ENCODE measurements around the gene ASIC2.

- TF ChIP-seq CTCF (IDR thresholded peaks at IDR 0.05; ENCODE audit: insufficient read depth, low read length), result no peak
- no peak for TF ChIP-seq POLR2AphosphoS5 (IDR thresholded peaks at IDR 0.05; ENCODE audit: low read depth)
Observed at GRCh38 chr17:33140413-33141099, 152.5 kb downstream of the ASIC2 start.

Data from HL-60 (cell line).